Thyroid gland (tissue), 4 donors: Measurements from ENCODE around the gene ADGRD1.

Experiments used
- POLR2A ChIP-seq, 2 donors: fragments of 450-650 bp; IDR thresholded peaks; one replicate each; pipeline ENCODE4 v1.6.1; 2017; ENCODE audit warnings: antibody characterized with exemption in 2 of 2, mild to moderate bottlenecking in 2 of 2, moderate library complexity in 1 of 2
- TF ChIP-seq, protein P1 (sequence below), 6 experiments: fragments of 200-600 bp in 3 of 6; fragments of 450-650 bp in 3 of 6; sonication (generic) in 3 of 6; IDR thresholded peaks; one replicate each; pipeline ENCODE4 v1.5.1; 2016 to 2019; ENCODE audit warnings: antibody characterized with exemption in 6 of 6, mild to moderate bottlenecking in 2 of 6, inconsistent platforms in 1 of 6, moderate library complexity in 1 of 6

- TF ChIP-seq, protein P1, sequence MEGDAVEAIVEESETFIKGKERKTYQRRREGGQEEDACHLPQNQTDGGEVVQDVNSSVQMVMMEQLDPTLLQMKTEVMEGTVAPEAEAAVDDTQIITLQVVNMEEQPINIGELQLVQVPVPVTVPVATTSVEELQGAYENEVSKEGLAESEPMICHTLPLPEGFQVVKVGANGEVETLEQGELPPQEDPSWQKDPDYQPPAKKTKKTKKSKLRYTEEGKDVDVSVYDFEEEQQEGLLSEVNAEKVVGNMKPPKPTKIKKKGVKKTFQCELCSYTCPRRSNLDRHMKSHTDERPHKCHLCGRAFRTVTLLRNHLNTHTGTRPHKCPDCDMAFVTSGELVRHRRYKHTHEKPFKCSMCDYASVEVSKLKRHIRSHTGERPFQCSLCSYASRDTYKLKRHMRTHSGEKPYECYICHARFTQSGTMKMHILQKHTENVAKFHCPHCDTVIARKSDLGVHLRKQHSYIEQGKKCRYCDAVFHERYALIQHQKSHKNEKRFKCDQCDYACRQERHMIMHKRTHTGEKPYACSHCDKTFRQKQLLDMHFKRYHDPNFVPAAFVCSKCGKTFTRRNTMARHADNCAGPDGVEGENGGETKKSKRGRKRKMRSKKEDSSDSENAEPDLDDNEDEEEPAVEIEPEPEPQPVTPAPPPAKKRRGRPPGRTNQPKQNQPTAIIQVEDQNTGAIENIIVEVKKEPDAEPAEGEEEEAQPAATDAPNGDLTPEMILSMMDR (IDR thresholded peaks at IDR 0.05), result no peak
- no peak for TF ChIP-seq POLR2A (IDR thresholded peaks at IDR 0.05)
These were observed 100.8 kb downstream of the ADGRD1 start for GRCh38 chr12:131054345-131055092.
